Immature natural killer cell (primary cell): ENCODE results near the gene MIDN. TPM values are rescaled to one million over a fixed set of nuclear protein-coding genes. Genes with fewer than 3 reads are reported as not detected.

Source experiments
- DNase-seq, 3 donors: peaks; one replicate each; pipeline ENCODE4 v3.0.0; 2022; ENCODE audit warnings: mixed read lengths in 1 of 3
- H3K27ac Mint-ChIP-seq, 6 donors: one replicate each; pipeline ENCODE4 v1.8.0; 2020; ENCODE audit warnings: mixed read lengths in 6 of 6, mild to moderate bottlenecking in 5 of 6, inconsistent platforms in 4 of 6, moderate library complexity in 3 of 6
- H3K27me3 Mint-ChIP-seq, 3 donors: one replicate each; pipeline ENCODE4 v1.8.0; 2020 to 2021; ENCODE audit warnings: low read depth in 3 of 3, mild to moderate bottlenecking in 3 of 3, mixed read lengths in 3 of 3, moderate library complexity in 3 of 3, inconsistent platforms in 1 of 3
- H3K36me3 Mint-ChIP-seq, 3 donors: one replicate each; pipeline ENCODE4 v1.8.0; 2020; ENCODE audit warnings: mixed read lengths in 3 of 3, inconsistent platforms in 2 of 3, mild to moderate bottlenecking in 2 of 3
- H3K4me1 Mint-ChIP-seq, 2 donors: one replicate each; pipeline ENCODE4 v1.8.0; 2020; ENCODE audit warnings: inconsistent platforms in 2 of 2, mild to moderate bottlenecking in 2 of 2, mixed read lengths in 2 of 2, moderate library complexity in 1 of 2
- H3K4me3 Mint-ChIP-seq, 5 donors: one replicate each; pipeline ENCODE4 v1.8.0; 2020; ENCODE audit warnings: mild to moderate bottlenecking in 5 of 5, mixed read lengths in 5 of 5, inconsistent platforms in 3 of 5, moderate library complexity in 3 of 5
- H3K9me3 Mint-ChIP-seq, 6 donors: one replicate each; pipeline ENCODE4 v1.8.0; 2020; ENCODE audit warnings: mild to moderate bottlenecking in 6 of 6, mixed read lengths in 6 of 6, inconsistent platforms in 4 of 6, moderate library complexity in 3 of 6
- polyA plus RNA-seq, 3 donors: library from polyadenylated mRNA; unstranded; fragments of 300-500 nt; fragmentation: Illumina TruSeq; gene quantifications; one replicate each; pipeline ENCODE4 v1.2.3, GENCODE V29; 2021

The MIDN gene
- polyA plus RNA-seq, 3 donors from 2014 or later: 4.9 to 16.0 (median 10.8) TPM

GRCh38 chr19:1251330-1252220 lies 3.2 kb downstream of the MIDN start:
- Mint-ChIP-seq H3K4me3 (peak overlapping the region; percentile 93 to 95 (median 94)), H3K27me3 (peaks cover 45 to 68% (median 53%) of the 10 kb centered on the region in 3 donors), H3K9me3 (no peaks in the 10 kb centered on the region), H3K27ac (peak overlapping the region; percentile 85 to 97 (median 95)), H3K36me3 (peaks cover 0 to 23% (median 5%) of the 10 kb centered on the region in 3 donors), H3K4me1 (peaks cover 15 to 25% of the 10 kb centered on the region in 2 donors)
- peak; percentile 57 to 66 (median 66) for DNase-seq

- DNase-seq: peak; percentile 84 to 89 (median 89)
- H3K4me1 Mint-ChIP-seq: peaks cover 17 to 28% of the 10 kb centered on the region in 2 donors
- peak overlapping the region; percentile 67 to 97 (median 95) for H3K27ac Mint-ChIP-seq
- H3K4me3 Mint-ChIP-seq: peak overlapping the region; percentile 93 to 95 (median 94)
- no peaks in the 10 kb centered on the region for H3K9me3 Mint-ChIP-seq
- H3K36me3 Mint-ChIP-seq: peaks cover under 1 to 25% (median 5%) of the 10 kb centered on the region in 3 donors
- H3K27me3 Mint-ChIP-seq: peaks cover 43 to 76% (median 53%) of the 10 kb centered on the region in 3 donors
Observed at GRCh38 chr19:1252221-1252820, 3.9 kb downstream of the MIDN start.

- Mint-ChIP-seq H3K4me1 (peaks cover 24 to 35% of the 10 kb centered on the region in 2 donors), H3K36me3 (peaks cover 7 to 31% (median 9%) of the 10 kb centered on the region in 3 donors), H3K4me3 (peak overlapping the region; percentile 76 to 94 (median 81)), H3K27me3 (peaks cover 48 to 78% (median 60%) of the 10 kb centered on the region in 3 donors), H3K27ac (peak overlapping the region; percentile 88 to 95 (median 92)), H3K9me3 (no peaks in the 10 kb centered on the region)
- peak; percentile 88 to 91 (median 88) for DNase-seq
Observed at GRCh38 chr19:1252821-1253513, 4.6 kb downstream of the MIDN start.

DNA sequence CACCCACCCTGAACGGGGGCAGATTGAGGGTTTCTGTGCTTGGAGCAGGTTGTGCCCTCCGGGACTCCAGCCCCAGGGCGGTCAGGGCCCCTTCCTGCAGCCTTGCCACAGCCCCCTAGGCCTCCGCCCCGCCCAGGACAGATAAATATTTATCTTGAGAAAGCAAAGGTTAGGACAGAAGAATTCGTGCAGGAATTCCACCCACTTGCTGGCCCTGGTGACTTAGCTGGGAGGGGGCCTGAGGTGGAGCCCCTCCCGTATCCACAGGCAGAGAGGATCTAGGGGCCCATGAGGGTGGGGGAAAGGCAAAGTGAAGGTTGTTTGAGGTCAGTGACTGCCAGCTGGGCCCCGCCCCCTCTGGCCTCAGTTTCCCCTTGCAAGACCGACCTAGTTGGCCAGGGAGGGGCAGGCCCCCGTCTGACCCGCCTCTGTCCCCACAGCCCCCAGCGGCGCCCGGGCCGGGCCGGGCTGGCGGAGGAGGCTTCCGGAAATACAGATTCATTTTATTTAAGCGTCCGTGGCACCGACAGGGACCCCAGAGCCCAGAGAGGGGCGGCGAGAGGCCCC lies 5.2 kb downstream of the MIDN start:
- peaks cover 52 to 80% (median 64%) of the 10 kb centered on the region in 3 donors for H3K27me3 Mint-ChIP-seq
- no peaks in the 10 kb centered on the region for H3K9me3 Mint-ChIP-seq
- H3K36me3 Mint-ChIP-seq: peaks cover 7 to 37% (median 9%) of the 10 kb centered on the region in 3 donors

DNA sequence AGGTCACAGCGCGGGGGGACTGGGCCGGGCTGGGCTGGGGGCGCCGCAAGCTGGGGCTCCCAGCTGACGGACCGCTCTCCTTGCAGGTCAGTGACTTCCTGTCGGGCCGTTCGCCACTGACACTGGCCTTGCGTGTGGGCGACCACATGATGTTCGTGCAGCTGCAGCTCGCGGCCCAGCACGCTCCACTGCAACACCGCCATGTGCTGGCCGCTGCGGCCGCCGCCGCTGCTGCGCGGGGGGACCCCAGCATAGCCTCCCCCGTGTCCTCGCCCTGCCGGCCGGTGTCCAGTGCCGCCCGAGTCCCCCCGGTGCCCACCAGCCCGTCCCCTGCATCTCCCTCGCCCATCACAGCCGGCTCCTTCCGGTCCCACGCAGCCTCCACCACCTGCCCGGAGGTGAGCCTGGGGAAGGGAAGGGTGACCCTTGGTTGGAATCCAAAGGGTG lies 5.7 kb downstream of the MIDN start:
- no peak for DNase-seq
- Mint-ChIP-seq H3K27me3 (peaks cover 57 to 83% (median 67%) of the 10 kb centered on the region in 3 donors), H3K36me3 (peaks cover 7 to 41% (median 9%) of the 10 kb centered on the region in 3 donors), H3K4me1 (peaks cover 35 to 46% of the 10 kb centered on the region in 2 donors), H3K9me3 (peaks cover 0 to 2% (median 0%) of the 10 kb centered on the region in 6 donors), H3K27ac (peak overlapping the region; percentile 75 to 99 (median 88)), H3K4me3 (peak overlapping the region; percentile 59 to 84 (median 68))

More for the DNA sequence above, 5.2 kb downstream of the MIDN start:
- peak overlapping the region; percentile 88 to 94 (median 92) for H3K27ac Mint-ChIP-seq
- DNase-seq: peak in 1 of 3 donors; percentile 35
- peak overlapping the region; percentile 76 to 84 (median 81) for H3K4me3 Mint-ChIP-seq
- H3K4me1 Mint-ChIP-seq: peaks cover 30 to 41% of the 10 kb centered on the region in 2 donors

- Mint-ChIP-seq H3K9me3 (peaks cover 0 to 3% (median 0%) of the 10 kb centered on the region in 6 donors), H3K4me3 (peak overlapping the region; percentile 59 to 84 (median 68)), H3K36me3 (peaks cover 7 to 40% (median 7%) of the 10 kb centered on the region in 3 donors), H3K27ac (peak overlapping the region; percentile 75 to 99 (median 88)), H3K27me3 (peaks cover 57 to 88% (median 72%) of the 10 kb centered on the region in 3 donors), H3K4me1 (peaks cover 40 to 52% of the 10 kb centered on the region in 2 donors)
- DNase-seq: no peak
Observed at GRCh38 chr19:1254530-1255185, 6.3 kb downstream of the MIDN start.

- Mint-ChIP-seq H3K27me3 (peaks cover 60 to 93% (median 77%) of the 10 kb centered on the region in 3 donors), H3K27ac (peak overlapping the region; percentile 75 to 99 (median 88)), H3K9me3 (peaks cover 0 to 4% (median 0%) of the 10 kb centered on the region in 6 donors), H3K4me3 (peak overlapping the region; percentile 59 to 84 (median 68)), H3K4me1 (peaks cover 46 to 56% of the 10 kb centered on the region in 2 donors), H3K36me3 (peaks cover 4 to 38% (median 7%) of the 10 kb centered on the region in 3 donors)
- DNase-seq: no peak
Observed at GRCh38 chr19:1255186-1256161, 7.1 kb downstream of the MIDN start.

DNA sequence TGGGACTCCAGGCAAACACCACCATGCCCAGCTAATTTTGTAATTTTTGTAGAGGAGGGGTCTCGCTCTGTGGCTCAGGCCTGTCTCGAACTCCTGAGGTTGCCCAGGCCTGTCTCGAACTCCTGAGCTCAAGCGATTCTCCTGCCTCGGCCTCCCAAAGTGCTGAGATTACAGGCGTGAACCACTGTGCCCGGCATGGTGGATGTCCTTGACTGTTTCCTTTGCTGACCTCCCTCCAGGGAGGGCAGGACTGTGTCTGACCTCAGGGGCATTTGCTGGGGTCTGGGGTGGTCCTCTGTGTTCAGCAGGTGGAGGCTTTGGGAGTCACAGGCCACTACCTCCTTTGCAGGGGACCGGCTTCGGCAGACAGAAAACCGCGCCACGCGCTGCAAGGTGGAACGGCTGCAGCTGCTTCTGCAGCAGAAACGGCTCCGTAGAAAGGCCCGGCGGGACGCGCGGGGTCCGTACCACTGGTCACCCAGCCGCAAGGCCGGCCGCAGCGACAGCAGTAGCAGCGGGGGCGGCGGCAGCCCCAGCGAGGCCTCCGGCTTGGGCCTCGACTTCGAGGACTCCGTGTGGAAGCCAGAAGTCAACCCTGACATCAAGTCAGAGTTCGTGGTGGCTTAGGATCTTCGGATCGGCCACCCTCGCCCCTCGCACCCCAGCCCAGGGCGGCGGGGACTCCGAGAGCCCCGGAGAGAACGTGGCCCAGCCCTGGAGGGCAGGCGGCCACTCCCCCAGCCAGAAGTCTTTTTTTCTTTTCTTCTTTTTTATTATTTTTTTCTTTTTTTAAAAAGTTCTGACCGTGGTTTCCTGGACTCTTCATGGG lies 8.5 kb downstream of the MIDN start:
- Mint-ChIP-seq H3K27me3 (peaks cover 51 to 88% (median 80%) of the 10 kb centered on the region in 3 donors), H3K36me3 (peaks cover 4 to 31% (median 7%) of the 10 kb centered on the region in 3 donors), H3K4me3 (peak overlapping the region; percentile 84 to 90 (median 90)), H3K9me3 (peaks cover 0 to 4% (median 0%) of the 10 kb centered on the region in 6 donors), H3K27ac (peak overlapping the region; percentile 96 to 99 (median 99)), H3K4me1 (peaks cover 54 to 66% of the 10 kb centered on the region in 2 donors)
- peak in 1 of 3 donors; percentile 25 for DNase-seq

- peaks cover 4 to 31% (median 7%) of the 10 kb centered on the region in 3 donors for H3K36me3 Mint-ChIP-seq
- peaks cover 0 to 4% (median 0%) of the 10 kb centered on the region in 6 donors for H3K9me3 Mint-ChIP-seq
- H3K27ac Mint-ChIP-seq: peak overlapping the region; percentile 96 to 99 (median 99)
- H3K4me3 Mint-ChIP-seq: peak overlapping the region; percentile 84 to 90 (median 90)
- H3K27me3 Mint-ChIP-seq: peaks cover 47 to 82% (median 73%) of the 10 kb centered on the region in 3 donors
- H3K4me1 Mint-ChIP-seq: peaks cover 59 to 70% of the 10 kb centered on the region in 2 donors
- no peak for DNase-seq
Observed at GRCh38 chr19:1257475-1258162, 9.2 kb downstream of the MIDN start.

GRCh38 chr19:1258163-1258492 lies 9.7 kb downstream of the MIDN start:
- peak overlapping the region; percentile 84 to 90 (median 90) for H3K4me3 Mint-ChIP-seq
- H3K4me1 Mint-ChIP-seq: peaks cover 65 to 74% of the 10 kb centered on the region in 2 donors
- peaks cover 0 to 4% (median 0%) of the 10 kb centered on the region in 6 donors for H3K9me3 Mint-ChIP-seq

More at GRCh38 chr19:1258163-1258492, 9.7 kb downstream of the MIDN start:
- peaks cover 47 to 78% (median 70%) of the 10 kb centered on the region in 3 donors for H3K27me3 Mint-ChIP-seq
- peak overlapping the region; percentile 96 to 99 (median 99) for H3K27ac Mint-ChIP-seq
- DNase-seq: peak in 1 of 3 donors; percentile 26
- peaks cover 4 to 31% (median 7%) of the 10 kb centered on the region in 3 donors for H3K36me3 Mint-ChIP-seq
